ENCODE measurements around the gene SORBS2.

The SORBS2 gene

GRCh38 chr4:185836241-185837084 is 24.5 kb upstream of the SORBS2 start:
- DNase-seq (ENCODE audit: low read depth, low spot score): no peak

DNA sequence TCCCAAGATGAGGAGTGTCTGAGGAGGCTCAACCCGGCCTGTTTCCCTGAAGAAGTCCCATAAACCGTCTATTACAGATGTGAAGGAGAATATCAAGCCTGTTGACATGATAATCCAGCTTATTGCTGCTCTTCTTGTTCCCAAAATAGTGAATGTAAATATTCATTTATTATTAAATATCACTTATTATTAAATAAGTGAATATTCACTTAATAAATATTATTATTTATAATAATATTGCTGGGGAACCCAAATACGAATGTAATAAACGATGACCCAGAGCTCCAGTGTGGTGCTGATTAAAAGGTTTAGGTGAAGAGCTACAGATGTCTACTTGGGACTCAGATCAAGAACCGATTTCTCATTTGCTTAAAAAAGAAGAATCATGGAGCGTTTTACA is 23.8 kb upstream of the SORBS2 start:
- no peak for DNase-seq (ENCODE audit: low read depth, low spot score)

DNA sequence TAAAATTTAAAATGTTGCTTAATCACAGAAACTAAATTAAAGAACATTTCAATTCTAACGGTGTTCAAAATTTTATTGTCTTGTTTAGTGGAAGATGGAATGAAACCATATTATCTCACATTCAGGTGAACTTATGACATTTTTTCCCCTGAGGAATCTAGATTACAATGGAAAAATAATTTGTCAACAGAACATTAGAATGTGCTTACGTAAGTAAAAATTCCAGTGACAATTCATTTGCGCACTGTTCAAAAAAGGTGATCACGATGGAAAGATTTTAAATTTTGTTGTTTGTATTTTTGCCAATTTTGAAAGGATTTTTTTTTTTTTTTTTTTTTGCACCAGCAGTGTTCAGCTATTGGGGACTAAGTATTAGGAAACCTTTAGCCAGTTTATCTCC is 23.3 kb upstream of the SORBS2 start:
- no peak for DNase-seq (ENCODE audit: low read depth, low spot score)

GRCh38 chr4:185834778-185835177 is 22.8 kb upstream of the SORBS2 start:
- no peak for DNase-seq (ENCODE audit: low read depth, low spot score)

- DNase-seq (ENCODE audit: low read depth, low spot score): no peak
Observed at GRCh38 chr4:185834088-185834487, 22.1 kb upstream of the SORBS2 start.

DNA sequence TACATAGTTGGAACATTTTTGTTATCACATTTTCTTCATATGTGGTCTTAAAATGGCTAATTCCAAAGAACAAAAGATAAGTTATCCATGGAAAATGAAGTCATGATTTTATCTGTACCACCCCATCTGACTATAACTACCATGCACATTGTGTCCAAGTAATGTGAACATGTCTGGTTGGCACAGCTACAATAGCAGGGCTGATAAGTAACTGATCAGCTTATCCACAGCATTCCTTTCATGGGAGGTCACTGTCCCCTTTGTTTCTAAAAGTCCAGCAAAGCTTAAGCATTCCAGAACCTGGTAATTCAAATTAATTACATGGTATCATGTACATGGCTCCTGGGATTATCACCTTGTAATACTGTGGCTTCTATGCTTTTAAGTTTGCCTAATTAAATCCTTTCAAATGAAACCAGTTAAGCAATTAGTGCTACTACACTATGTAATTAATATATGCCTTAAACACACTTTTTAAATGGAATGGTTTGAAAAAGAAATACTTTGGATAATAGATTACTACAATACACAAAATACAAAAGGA is 21.1 kb upstream of the SORBS2 start:
- no peak for DNase-seq (ENCODE audit: low read depth, low spot score)

DNA sequence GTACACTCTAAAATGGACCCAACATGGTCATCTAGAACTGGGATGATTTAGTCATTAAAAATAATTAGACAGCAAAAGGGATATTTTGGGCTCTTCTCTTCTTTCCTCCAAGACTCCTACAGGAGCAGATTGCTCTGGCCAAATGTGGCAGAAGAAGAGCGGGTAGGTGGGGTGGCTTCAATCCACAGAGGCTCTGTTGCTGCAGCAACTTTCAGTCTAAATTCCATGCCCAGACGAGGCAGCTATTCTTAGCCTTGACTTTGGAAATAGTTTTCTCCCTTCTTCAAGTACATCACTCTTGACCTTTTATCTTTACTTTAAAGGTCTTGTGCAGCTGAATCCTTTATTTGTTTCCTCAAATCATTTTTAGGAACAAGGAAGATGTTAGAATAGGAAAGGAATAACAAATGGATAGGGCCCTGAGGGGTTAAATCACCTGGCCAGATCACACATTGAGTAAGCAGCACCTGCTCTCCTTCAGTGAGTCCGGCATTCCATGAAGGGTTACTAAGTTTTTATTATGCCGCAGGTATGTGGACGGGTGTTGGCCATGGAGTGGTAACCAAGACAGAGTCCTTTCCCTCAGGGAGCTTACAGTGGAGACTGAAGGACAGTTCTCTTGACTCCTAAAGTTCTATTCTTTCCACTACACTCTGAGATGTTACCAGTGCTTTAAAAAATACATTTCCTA is 19.3 kb upstream of the SORBS2 start:
- DNase-seq (ENCODE audit: low read depth, low spot score): no peak

DNA sequence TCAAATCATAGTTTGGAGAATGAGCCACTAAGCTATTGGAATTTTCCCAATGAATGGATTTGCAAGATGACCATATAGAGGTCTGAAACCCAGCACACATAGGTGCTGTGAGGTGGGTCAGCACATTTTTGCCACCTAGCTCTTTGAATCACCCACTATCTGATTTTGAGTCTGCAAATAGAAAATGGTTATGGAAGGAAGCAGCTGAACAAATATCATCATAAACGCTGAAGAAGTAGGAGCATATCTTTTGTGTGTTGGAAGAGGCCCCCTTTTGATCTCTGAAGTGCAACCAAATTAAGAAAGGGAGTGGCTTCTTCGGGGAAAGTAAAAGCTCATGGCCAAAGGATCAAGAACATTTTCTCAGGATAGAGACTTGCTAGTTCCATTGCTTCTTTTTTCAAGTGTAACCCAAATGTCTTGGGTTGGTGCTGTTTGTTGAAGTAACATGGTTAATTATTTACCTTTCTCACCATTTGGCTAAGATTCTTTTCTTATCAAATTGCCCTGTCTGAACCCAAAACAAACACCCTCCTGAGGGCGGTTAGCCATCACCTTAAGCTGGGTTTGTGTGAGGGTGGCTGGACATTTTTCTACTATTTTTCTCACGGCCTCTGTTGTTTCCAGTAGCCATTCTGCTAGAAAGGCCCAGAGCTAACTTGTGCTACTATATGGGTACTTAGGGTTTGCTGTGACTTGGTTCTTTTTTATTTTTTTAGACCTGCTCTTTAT is 18.4 kb upstream of the SORBS2 start:
- no peak for DNase-seq (ENCODE audit: low read depth, low spot score)

DNA sequence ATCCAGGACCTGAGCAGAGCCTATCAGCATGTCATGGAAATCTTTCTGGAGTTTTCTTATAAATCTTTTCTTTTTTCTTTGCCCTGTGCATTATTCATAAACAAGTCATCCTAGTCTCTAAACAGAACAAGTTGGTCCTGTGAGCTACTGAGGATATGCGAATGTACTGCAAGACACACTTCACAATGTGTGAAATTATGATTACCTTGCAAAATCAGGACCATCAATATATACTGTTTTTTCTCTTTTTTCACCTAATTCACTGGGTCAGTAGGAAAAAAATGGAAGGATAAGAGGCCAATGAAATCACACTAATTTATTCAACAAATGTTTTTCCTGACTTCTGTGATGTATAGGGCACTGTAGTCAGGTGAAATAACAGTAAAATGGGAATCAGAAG is 14.4 kb upstream of the SORBS2 start:
- no peak for DNase-seq (ENCODE audit: low read depth, low spot score)

DNA sequence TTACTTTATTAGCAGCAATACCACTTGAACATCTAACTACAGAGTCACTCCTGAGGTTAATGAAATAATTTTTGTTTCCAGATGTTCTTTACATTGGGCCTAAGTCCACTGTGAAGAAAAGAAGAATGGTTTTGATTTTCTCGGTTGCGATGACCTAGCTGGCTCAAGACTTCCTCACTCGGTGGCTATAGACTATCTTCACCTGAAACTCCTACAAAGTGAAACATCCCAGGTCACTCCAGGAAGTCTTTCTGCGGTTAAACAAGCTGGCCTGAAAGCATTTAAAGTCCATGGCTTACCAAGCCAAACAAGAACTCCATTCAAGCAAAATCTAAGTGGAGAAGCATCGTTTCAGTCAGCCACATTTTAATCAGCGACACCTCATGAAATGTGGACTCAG is 13.7 kb upstream of the SORBS2 start:
- no peak for DNase-seq (ENCODE audit: low read depth, low spot score)

DNA sequence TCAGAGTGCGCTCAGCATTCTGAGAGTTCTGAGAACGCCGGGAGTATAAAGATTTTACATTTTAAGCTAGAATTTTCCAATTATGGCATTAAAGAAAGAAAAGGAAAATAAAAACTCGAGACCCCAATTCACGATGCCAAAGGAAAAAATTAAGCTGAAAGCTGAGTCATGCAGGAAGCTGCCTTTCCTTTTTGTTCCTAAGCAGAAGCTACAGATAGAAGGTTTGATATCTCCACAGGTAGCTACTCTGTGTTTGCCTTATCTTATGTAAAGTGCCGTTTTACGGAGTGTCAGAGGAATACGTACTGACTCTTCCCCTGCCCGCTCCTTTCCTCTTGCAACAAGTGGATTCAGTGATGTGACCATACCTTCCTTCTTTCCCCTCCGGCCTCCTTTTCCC is 10.8 kb upstream of the SORBS2 start:
- DNase-seq (ENCODE audit: low read depth, low spot score): no peak

GRCh38 chr4:185821029-185821419 is 9.0 kb upstream of the SORBS2 start:
- no peak for DNase-seq (ENCODE audit: low read depth, low spot score)

DNA sequence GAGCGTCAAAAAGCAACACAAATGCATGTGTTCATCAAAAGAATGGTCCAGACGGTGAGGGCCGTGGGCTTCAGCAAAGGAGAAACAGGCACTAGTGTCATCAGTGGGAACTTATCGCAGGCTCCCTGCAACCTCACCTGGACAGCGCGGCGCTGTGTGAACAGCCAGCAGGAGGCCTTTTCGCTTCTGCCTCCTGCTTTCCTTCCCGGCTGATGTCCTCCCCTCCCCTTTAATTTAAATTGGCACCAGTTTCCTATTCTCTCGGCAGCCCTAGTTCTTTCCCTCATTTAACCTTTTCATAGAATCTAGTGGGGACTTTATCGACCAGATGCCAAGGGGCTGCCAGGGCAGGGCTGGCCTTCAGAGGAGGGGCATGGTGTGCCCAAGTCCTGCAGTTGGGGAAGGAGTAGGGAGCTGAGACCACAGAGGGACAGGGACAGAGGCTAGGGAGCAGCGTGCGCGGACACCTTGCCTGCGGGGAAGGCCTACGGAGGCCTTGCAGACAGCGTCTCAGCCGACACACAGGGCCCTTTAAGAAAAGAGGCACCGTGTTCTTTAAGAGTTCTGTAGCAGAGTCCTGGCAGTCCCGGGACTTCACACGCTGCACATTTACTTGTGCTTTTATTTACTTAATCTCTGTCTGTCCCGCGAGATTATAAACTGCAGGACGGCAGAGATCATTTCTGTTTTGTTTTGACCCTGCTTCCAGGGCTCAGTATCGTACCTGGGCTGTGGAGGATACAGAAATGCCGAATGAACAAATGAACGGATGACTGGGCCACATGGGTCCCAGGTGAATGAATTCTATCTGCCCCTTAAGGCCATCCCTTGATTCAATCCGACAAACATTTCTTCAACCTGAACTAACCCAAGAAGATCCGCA is 8.4 kb upstream of the SORBS2 start:
- no peak for DNase-seq (ENCODE audit: low read depth, low spot score)

GRCh38 chr4:185819144-185819543 is 7.2 kb upstream of the SORBS2 start:
- no peak for DNase-seq (ENCODE audit: low read depth, low spot score)

- no peak for DNase-seq (ENCODE audit: low read depth, low spot score)
Observed at GRCh38 chr4:185817403-185817818, 5.4 kb upstream of the SORBS2 start.

- no peak for DNase-seq (ENCODE audit: low read depth, low spot score)
Observed at GRCh38 chr4:185813133-185813532, 1.1 kb upstream of the SORBS2 start.

GRCh38 chr4:185810746-185811508 is 1.1 kb downstream of the SORBS2 start:
- no peak for DNase-seq (ENCODE audit: low read depth, low spot score)

DNA sequence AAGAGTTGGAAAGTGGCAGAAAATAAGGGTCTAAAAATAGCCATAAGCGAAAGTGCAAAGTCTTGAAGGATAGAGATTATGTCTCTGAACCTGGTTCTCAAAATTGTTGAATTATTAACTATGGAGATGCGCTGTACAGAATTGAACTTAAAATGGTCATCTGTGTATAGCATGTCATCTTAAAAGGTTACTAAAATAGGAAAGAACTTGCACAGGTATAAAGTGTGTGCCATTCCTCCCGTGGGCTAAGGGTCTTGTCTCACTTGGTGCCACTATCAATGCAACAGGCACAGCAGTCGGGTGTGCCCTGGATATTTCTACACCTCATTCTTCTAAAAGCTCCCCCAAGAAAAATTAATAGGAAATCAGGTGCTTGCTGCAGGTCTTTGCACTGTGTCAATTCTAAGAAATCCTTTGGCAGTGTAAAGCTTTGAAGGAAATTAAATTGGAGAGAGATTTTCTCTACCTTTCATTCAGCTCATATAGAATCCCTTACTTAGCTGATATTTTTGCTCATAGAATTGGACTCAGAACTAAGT is 2.4 kb downstream of the SORBS2 start:
- DNase-seq (ENCODE audit: low read depth, low spot score): no peak

- DNase-seq (ENCODE audit: low read depth, low spot score): no peak
Observed at GRCh38 chr4:185809121-185809520, 2.9 kb downstream of the SORBS2 start.

DNA sequence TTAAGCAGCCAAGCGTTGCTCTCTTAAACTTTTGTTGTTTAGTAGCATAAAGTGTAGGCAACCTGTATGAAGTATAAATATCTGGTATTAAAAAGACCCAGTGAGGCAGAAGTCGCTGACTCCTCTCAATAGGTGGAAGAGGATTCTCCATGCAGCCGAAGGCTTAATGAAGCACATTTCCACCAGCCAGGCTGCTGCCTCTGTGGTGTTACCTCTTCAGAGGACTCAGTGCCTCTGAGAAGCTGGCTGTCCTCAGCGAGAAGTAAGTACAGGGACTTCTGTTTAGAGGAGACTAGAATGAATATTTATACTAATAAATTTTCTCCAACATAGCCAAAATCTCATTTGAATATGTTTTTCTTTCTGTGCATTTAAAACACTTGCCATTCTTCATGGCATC is 6.0 kb downstream of the SORBS2 start:
- DNase-seq (ENCODE audit: low read depth, low spot score): no peak
